NCI-H1105 (cell line): ENCODE results near the gene STRA8.

Experiments used
- DNase-seq: peaks from one replicate; lab custom pipeline; 2025; lab: John Stamatoyannopoulos, UW

STRA8 gene

DNA sequence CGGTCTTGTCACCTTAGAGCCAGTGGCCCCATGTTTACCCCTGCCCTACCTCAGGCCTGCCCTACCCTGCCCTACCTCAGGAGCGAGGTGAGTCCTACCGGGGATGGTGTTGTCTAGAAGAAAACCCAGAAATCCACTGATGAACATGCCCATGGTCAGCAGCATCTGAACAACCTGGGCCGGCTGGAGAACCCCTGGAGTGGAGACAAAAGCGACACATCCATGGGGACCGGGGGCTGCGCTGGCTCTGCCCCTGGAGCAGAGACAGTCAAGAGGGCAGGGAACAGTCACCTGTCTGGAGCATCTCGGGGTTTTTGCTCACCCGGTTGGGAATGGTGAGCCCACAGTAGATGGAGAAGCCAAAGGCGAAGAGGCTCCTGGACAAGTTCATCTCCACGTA lies 36.3 kb downstream of the STRA8 start:
- DNase-seq = no peak

GRCh38 chr7:135270577-135271254 lies 37.1 kb downstream of the STRA8 start:
- no peak for DNase-seq

GRCh38 chr7:135271255-135271615 lies 37.6 kb downstream of the STRA8 start:
- DNase-seq = no peak

DNA sequence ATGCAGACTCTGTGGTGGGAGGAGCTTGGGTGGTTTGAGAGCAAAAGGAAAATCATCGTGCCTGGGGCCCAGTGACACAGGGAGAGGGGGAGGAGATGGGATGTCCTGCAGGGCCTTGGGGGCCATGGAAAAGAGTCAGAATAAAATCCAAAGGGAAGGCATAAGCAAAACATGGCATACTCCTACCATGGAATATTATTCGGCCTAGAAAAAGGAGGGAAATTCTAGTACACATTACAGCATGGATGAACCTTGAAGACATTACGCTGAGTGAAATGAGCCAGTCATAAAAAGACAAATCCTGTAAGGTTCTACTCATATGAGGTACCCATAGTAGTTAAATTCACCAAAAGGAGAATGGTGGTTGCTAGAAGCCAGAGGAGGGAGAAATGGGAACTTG lies 38.7 kb downstream of the STRA8 start:
- DNase-seq = no peak

DNA sequence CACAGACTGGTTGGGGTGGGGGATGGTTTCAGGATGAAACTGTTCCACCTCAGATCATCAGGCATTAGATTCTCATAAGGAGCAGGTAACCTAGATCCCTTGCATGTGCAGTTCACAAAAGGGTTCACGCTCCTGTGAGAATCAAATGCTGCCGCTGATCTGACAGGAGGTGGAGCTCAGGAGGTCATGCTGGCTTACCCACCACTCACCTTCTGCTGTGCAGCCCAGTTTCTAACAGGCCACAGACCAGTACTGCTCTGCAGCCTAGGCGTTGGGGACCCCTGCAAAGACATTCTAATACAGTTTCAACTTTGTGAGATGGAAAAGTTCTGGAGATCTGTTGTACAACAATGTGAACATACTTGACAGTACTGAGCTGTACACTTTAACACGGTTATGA lies 39.9 kb downstream of the STRA8 start:
- DNase-seq = no peak

DNA sequence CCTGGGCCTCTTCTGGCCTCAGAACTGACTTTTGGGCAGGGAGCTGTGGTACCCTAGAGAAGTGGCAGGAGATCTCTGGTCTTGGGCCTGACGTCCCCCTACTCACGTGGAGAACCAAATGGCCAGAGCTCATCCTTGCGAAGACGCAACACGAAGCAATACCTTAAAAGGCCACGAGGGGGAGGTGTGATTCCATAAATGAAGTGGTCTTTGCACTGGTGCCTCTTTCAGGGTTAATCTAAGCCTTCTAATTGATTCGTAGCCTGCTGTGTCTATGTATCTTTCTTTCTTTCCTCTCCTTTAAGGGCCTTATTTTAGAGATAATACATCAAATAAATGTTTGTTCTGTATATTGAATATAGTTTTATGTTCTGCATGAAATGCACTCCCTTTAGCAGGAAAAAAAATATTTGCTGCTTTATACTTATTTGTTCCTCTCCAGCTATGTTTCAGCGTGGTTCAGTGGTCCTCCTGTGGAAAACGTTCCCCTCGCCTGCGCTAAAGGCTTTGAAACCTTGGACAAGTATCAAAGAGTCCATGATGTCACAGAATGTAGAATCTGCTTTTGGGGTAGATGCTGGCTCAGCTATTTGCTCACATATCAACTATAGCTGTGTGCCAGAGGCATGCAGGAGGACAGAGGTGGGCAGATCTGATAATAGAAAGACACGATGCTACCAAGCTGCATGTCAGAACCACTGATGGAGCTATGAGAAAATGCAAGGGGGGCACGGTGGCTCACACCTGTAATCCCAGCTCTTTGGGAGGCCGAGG lies 41.0 kb downstream of the STRA8 start:
- peak; percentile 59 for DNase-seq

DNA sequence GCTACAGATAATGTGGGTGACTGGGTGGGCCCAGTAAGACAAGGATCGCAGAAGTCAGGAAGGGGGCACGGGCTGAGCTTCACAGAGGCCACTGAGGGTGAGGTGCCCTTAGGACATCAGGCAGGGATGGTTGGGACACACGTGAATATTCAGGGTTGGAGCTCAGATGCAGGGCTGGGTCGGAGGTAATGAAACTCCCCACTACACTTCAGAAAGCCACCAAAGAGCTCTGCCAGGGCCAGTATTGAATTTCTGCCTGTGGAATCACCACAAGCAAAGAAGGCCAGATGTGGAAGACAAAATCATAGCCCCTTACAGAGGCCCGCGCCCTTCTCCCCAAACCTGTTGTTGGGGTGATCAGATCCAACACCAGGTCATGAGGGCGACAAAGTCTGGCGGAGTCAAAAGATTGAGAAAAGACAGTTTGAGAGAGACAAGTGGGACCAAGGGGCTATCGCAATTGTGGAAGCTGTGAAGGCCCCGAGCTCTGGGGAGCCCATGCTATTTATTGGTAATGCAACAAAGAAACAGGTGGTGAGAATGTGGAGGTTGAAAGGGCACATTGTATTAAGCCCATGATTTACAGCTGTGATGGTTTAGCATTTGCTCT lies 42.4 kb downstream of the STRA8 start:
- DNase-seq = no peak

DNA sequence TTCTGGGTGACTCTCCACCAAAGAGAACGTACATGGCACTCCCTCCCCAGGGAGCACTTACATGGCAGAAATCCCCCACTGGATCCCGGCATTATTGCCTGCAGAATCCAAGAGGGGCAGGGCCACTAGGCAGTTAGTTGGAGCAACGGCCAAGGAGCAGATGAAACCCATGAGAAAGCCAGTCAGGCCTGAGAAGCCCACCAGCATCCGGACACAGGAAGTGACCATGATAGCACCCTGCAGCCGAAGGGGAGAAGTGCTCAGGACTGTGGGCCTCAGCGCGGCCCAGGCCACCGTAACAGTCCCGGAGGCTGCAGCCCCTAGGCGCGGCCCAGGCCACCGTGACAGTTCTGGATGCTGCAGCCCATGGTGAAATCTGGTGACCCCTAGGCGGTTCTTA lies 43.5 kb downstream of the STRA8 start:
- DNase-seq = no peak

DNA sequence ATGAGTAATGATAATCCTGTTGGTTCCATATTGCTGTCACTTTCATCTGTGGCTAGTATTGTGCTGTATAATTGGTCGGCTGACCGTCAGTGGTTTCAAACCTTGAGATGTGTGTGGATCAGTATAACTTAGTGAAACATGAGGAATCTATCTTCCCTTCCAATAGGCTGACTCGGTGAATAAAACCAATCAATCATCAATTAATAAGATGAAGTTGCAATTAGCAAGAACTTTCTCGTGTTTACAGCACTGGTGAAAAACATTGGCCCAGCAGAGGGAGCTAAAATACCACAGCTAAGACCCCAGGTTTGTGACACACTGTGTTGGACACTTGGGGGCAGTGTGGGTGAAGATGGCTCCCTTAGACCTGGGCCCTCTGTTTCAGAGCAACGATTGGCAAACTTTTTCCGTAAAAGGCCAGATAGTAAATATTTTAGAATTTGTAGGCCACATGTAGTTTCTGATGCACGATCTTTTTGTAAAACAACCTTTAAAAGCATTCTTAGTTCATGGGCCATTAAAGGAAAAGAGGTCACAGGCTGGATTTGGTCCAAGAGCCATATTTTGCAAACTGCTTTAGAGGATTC lies 47.8 kb downstream of the STRA8 start:
- peak; percentile 77 for DNase-seq

DNA sequence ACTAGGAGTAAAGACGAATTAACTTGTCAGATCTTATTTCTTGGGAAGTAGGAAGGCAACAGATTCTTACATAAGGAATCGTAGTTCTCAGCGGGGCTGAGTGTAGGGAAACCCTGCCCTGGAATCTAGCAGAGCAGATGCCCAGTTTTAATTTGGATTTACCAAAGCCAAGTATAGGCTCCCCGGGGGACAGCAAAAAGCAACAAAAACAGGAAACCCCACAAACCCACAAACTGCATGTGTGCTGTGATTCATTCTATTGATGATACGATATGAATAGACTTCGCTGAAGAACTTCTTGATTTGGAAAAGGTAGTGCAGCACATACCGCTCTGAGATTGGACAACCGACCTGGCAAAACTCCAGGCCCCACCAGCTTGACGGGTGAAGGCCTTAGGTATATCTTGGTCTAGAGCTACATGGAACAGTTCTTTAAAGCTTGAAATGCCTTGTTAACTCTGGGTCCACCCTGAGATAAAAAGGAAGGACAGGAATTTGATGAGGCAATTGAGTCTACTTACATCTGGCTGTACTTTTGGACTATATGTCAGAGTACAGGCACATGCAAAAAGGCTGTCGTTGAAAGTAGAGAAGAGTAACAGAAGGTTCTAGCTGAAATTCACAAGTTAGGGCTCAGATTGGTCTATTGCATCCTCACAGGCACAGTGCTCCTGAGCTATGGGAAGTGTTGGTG lies 49.1 kb downstream of the STRA8 start:
- no peak for DNase-seq

GRCh38 chr7:135283959-135284638 lies 50.5 kb downstream of the STRA8 start:
- no peak for DNase-seq

DNA sequence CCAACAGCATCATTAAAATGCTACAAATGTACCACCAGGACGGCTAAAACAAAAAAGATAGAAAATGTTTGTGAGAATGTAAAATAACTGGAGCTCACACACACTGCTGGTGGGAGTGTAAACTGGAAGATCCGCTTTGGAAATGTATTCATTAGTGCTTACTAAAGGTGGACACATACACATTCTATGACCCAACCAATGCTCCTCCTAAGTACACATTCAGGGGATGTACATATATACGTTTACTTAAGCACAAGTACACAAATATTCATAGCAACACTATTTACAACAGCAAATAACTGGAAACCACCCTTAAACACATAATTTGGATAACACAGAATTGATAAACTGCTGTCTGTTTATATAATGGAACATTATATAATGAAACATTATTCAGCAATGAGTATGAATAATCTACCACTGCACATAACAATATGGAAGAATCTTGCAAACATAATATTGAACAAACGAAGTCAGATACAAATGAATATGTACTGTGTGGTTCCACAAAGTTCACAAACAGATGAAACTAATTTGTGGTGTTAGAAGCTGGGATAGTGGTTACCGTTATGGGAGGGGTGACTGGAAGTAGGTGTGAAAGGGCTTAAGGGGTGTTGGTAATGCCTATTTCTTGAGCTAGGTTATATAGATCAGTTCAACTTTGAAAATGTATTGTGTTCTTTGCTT lies 52.1 kb downstream of the STRA8 start:
- DNase-seq = no peak

DNA sequence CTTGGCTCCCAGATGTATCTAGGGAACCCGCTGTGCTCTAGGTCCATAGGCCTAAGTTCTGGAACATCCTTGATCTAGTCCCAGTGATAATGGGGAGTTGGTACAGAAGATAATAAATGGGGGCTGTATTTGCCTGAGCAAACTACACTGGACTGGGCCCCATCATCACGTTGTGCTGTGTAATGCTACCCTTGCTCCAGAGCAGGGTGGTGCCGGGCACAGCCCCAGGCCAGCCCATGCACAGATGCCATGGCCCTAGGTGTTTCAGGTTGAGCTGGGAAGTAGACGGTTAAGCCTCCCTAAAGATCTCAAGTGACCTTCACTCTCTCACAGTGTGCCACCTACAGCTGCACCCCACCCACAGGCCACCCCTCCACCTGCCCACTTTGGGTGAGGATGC lies 53.2 kb downstream of the STRA8 start:
- no peak for DNase-seq

GRCh38 chr7:135290594-135290993 lies 57.0 kb downstream of the STRA8 start:
- DNase-seq = no peak

GRCh38 chr7:135291809-135292253 lies 58.2 kb downstream of the STRA8 start:
- no peak for DNase-seq

GRCh38 chr7:135299235-135299634 lies 65.6 kb downstream of the STRA8 start:
- no peak for DNase-seq

DNA sequence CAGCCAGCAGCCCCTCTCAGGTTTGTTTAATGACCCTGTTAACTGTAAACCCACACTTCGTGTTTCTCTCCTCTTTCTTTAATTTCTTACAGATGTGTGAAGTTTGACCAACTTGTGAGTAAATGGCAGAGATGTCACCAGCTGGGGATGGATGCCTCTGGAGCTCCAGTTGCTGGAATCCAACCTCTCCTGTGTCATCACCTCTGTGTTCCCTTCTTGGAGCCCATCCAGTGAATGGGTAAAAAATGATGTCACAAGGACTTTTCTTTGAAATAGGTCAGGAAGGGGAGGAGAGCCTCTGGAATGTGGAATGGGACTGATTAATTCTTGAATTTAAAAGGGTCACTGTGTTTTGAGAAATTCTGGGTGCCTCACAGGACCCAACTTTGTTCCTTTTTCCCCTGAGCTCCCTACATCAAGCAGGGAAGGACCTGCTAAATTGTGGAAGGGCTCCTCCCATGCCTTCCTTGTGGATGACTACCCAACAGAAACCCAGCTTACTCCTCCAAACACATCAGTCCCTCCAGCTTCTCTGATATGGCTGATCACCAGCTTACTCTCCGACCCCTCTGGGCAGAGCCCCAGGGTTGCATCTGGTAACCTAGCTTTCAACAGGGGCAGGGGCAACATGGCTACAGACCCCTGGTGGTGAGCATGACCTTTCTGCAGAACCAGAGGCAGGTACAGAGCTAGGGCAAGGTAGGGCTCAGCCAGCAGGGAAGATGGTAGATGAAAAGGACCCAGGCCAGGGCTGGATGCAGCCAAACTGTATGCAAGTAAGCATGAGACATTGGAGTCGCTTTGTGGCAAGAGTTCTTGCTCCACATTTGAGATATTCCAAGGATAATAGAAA lies 67.5 kb downstream of the STRA8 start:
- no peak for DNase-seq
